ENCODE measurements around the gene SMAD6.

DNA sequence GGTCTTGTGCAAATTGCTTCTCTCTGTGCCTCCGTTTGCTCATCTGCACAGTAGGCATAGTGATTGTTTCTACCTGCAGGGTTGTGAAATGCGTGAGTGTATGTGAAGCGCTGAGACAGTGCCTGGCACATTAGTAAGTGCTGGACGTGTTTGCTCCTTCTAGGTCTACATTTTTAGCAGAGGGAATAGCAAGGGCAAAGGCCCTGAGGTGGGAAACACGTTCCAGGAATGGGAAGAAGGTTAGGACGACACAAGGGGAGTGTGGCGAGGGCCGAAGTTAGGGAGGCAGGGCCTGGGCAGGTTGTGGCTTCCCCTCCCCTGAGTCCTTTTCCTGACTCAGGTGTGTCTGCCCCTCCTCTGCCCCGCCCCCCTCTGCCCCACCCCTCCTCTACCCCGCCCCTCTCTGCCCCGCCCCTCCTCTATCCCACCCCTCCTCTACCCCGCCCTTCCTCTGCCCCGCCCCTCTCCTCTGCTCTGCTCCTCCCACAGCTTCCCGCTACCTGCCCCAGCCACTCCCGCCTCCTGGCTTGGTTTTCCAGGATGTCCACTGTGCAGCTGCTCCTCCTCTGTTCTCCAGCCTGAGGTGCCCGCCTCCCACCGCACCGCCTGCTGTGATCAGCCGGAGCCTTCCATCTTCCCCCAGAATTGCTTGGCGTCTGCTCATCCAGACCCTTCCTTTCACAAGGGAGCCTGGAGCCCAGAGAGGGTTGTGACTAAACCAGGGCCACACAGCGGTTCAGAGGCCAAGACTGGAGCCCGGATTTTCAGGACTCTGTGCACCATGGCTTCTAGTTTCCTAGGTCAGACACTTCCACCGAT is 31.1 kb upstream of the SMAD6 start:
- TF ChIP-seq CTCF (IDR thresholded peaks at IDR 0.05) (no peak), POLR2A (IDR thresholded peaks at IDR 0.05) (no peak)

Measured in body of pancreas (tissue), 4 donors.